ENCODE data around the gene USP34.

Gene USP34

DNA sequence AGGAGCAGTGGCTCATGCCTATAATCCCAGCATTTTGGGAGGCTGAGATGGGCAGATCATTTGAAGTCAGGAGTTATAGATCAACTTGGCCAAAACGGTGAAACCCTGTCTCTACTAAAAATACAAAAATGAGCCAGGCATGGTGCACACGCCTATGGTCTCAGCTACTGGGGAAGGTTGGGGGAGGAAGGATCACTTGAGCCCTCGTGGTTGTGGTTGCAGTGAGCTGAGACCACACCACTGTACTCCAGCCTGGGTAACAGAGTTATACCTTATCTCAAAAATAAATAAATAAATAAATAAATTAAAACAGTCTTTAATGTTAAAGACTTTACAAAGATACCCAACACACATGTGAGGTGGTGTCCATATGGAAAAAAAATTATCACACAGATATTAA, 174.9 kb downstream of the USP34 start:
- DNase-seq (ENCODE audit: low read depth in 3 of 3) = no peak

DNA sequence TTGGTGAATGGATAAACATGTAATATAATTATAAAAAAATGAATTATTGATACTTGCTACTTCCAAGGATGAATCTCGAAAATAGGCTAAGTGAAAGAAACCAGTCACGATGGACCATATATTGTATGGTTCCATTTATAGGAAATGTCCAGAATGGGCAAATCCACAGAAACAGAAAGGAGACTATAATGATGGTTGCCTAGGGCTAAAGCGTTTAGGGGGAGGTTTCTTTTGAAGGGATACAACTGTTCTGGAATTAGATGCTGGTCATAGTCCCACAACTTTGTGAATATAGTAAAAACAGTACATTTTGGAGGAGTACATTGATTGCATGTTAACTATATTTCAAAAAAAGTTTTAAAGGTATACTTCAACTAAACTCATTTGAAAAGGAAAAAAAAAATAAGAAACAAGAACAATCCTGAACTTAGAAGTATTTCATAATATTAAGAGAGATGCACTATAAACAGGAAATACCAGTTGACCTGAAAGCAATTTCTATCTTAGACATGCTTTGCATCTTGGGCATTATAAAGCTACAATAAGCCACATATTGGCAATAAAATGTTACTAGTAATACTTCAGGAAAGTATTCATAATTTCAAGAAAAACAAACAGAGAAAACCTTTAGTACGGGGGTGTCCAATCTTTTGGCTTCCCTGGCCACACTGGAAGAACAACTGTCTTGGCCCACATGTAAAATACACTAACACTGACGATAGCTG, 178.9 kb downstream of the USP34 start:
- no peak for DNase-seq (ENCODE audit: low read depth in 3 of 3)

DNA sequence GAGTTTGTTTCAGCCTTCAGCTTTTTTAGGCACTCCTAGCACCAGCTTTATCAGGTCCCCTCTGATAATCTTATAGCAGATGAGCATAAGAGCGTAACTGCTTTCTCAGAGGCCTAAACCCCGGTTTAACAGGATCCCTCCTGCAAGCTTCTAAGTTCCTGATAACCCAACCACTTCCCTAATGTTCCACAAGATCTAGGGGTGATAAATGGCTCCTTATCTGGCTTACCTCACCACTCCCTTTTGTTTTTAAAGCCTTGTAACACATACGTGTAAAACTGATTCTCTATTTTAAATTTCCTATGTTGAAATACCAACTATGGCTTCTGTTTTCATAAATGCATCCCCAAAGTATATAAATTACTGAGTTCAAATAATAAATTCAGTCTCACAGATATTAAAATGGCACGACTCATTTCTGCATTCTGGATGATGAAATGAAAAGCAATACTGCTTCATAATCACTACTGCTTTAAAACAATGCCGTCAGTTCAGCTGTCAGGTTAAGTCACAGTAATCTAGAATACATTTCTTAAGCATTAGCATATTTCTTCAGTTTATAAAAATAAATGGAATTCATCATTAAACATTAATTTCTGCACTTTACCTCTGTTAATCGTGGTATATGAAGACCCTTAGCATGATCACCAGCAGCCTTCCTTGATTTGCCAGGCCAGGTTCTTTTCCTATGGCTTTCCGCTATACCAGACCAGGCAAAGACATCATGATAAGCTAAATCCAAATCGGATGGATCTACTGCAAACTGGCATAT, 182.6 kb downstream of the USP34 start:
- DNase-seq (ENCODE audit: low read depth in 3 of 3) = no peak

DNA sequence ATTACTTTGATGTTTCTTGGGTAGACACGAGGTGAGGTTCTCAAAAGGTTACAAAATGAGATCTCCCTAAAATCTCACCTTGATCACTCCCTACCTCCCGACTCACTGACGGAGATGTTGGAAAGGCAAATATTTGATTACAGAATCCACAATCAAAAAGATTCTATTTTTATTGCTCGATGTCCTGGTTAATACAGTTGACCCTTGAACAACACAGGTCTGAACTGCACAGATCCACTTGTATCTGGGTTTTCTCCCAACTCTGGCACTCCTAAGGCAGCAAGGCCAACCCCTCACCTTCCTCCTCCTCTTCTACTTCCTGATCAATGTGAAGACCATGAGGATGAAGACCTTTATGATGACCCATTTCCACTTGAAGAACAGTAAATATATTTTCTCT, 183.6 kb downstream of the USP34 start:
- DNase-seq (ENCODE audit: low read depth in 3 of 3) = no peak

DNA sequence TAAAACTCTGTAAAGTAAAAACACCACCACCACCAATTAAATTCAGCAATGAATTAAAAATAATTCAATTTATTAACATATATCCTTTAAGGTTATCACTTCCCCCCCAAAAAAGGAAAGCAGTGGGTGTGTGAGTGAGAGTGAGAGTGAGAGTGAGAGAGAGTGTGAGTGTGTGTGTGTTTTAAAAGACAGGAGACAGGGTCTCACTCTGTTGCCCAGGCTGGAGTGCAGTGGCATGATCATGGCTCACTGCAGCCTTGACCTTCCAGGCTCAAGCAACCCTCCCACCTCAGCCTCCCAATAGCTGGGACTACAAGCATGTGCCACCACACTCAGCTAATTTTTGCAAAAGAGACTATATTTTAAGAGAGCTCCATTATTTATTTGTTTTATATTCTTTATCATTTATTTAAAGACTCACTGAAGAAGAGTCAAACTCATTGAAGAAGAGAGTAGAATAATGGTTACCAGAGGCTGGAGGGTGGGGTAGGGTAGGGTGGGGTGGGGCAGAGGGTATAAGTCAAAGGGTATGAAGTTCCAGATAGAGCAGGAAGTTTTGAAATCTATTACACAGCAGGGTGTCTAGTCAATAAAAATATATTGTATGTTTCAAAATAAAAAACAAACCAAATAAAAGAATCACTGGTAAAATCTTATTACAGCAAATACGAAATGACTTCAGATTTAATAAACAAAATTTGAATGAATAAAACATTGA, 187.3 kb downstream of the USP34 start:
- DNase-seq (ENCODE audit: low read depth in 3 of 3) = no peak

DNA sequence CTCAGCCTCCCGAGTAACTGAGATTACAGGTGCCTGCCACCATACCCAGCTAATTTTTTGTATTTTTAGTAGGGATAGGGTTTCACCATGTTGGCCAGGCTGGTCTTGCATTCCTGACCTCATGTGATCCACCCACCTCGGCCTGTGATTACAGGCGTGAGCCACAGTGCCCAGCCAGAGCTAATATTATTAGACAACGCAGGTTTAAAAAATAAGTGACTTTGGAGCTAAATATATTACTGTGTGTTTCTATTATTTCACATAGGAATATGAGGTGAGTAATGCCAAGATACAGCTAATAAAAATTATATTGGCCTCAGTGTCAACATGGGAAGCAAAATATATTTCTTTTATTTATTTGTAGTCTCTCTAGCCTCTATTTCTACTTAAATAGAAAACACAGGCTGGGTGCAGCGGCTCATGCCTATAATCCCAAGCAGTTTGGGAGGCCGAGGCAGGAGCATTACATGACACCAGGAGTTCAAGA, 188.7 kb downstream of the USP34 start:
- no peak for DNase-seq (ENCODE audit: low read depth in 3 of 3)

DNA sequence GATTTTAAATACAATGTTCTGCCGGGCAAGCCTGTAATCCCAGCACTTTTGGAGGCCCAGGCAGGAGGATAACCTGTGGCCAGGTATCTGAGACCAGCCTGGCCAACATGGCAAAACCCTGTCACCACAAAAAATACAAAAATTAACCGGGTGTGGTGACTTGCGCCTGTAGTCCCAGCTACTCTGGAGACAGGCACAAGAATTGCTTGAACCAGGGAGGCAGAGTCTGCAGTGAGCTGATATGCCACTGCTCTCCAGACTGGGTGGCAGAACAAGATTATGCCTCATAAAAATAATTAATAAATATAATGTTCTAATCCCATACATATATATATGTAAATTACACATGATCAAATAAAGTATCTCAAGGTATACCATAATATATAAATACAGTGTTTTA, 189.6 kb downstream of the USP34 start:
- no peak for DNase-seq (ENCODE audit: low read depth in 3 of 3)

DNA sequence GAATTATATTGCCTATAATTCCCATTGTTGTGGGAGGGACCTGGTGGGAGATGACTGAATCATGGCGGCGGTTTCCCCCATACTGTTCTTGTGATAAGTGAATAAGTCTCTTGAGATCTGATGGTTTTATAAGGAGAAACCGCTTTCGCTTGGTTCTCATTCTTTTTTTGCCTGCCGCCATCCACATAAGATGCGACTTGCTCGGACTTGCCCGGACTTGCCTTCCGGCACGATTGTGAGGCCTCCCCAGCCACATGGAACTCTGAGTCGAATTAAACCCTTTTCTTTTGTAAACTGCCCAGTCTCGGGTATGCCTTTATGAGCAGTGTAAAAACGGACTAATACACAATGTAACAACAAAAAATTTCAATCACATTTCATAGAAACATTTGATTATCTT, 193.1 kb downstream of the USP34 start:
- DNase-seq (ENCODE audit: low read depth in 3 of 3) = no peak

DNA sequence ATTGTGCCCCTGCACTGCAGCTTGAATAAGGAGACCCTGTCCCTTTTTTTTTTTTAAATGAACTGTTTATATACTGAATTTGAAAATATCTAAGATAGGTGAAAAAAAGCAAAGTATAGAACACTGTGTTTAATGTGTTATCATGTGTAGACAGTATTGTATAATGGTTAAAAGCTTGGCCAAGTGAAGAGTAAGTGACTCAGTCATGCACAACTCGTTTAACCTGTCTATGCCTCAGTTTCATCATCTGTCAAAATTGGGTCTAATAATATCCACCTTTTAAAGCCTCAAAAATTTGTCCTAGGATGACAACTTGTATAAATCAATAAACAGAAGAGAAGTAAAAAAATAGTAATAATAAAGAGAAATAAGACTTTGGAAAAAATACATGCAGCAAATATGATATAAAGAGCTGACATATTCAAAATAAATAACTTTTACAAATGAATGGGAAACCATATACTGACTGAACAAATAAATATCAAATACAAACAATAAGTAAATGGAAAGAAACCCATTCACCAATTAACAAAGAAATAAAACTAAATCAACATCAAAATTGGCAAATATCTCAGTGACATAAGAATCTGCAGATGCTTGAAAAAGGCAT, 195.2 kb downstream of the USP34 start:
- no peak for DNase-seq (ENCODE audit: low read depth in 3 of 3)

DNA sequence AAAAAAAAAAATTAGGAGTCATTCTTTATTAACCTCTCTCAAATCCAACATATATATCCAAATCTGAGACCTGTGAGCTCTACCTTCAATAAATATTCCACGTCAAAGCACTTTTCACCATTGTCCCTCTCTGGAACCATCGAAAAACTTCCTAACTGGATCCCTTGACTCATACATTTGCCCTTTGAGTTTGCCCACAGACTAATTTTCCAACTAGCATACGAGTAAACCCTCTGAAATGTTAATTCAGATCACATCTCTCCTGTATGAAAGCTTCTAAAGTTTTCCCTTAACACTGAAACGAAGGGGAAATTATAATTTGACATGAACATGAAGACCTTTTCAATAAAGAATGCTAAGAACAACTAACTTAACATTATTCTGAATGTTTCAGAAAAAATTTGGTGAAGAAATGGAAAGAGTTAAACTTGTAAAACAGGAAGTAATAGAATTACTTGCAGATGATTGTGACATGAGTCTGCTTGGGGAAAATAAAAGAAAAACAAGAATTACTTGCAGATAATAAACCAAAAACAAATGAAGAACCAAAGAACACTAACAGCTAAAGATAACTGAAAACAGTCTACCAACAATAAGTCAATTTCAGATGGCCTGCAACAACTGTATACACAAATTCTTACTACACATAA, 198.3 kb downstream of the USP34 start:
- DNase-seq (ENCODE audit: low read depth in 3 of 3) = no peak

DNA sequence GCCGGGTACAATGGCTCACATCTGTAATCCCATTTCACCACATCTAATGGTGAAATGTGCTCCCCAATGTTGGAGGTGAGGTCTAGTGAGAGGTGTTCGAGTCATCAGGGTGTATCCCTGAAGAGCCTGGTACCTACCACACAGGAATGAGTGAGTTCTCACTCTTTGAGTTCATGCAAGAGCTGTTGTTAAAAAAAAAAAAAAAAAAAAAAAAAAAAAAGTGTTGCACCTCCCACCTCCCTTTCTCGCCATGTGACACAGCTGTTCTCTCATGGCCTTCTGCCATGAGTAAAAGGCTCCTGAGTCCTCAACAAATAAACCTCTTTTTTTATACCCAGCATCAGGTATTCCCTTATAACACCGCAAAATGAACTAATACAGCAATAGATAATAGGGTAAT, 202.6 kb downstream of the USP34 start:
- DNase-seq (ENCODE audit: low read depth in 3 of 3) = no peak

DNA sequence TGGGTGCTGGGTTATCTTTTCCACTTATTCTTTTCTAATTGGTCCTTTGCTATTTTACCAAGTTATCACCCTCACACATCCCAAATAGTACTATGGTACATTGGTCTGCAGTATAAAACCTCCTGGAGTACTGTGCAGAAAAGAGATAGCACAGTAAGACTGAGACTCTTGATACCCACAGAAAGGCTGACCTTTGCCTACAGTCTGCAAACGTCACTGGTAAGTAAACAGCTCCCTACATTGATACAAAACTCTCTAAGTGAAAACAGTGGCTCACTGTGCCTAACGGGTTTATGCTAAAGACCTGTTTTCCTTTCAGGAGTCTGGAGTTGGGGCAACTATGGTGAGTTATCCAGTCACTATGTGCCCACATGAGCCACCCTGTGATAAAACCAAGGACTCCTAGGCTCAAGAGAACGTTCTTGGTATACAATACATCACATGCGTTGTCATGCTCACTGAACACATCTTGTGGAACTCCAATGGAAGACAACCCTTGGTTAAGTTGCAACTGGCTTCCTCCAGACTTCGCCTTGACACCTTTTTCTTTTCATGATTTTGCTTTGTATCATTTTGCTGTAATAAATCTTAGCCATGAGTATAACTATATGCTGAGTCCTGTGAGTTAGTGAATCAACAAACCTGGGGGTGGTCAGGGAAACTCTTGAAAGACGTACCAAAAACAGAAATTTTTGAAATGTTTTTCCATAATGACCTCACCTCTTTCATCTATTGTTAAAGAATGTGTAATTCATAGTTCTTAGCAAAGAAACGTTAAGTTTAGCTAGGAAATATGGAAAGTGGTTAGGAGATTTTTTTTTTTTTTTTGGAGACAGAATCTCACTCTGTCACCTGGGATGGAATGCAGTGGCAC, 204.0 kb downstream of the USP34 start:
- no peak for DNase-seq (ENCODE audit: low read depth in 3 of 3)

DNA sequence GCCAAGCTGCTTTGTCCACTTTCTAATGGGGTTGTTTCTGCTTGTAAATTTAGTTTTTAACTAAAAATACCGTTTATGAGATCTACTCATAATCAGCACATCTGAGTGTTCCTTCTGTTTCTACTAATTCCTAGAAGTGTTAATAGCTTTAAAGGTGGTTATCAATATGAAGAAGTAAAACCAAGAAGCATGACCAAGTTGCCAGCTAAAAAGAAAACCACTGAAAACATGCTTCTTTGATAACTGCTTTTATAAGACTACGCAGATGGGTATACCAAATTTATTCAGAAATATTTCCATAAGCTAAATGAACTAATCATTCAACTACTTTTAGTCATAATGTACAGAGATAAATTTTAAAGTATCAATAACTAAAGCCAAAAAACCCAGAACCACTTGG, 207.1 kb downstream of the USP34 start:
- DNase-seq (ENCODE audit: low read depth in 3 of 3) = no peak

DNA sequence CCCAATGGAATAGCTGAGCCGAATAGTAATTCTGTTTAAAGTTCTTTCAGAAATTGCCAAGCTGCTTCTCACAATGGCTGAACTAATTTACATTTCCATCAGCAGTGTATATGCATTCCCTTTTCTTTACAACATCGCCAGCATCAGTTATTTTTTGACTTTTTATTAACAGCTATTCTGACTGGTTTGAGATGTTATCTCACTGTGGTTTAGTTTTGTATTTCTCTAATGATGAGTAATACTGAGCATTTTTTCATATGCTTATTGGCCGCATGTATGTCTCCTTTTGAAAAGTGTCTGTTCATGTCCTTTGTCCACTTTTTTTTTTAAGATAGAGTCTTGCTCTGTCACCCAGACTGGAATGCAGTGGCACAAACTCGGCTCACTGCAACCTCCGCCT, 208.2 kb downstream of the USP34 start:
- no peak for DNase-seq (ENCODE audit: low read depth in 3 of 3)

DNA sequence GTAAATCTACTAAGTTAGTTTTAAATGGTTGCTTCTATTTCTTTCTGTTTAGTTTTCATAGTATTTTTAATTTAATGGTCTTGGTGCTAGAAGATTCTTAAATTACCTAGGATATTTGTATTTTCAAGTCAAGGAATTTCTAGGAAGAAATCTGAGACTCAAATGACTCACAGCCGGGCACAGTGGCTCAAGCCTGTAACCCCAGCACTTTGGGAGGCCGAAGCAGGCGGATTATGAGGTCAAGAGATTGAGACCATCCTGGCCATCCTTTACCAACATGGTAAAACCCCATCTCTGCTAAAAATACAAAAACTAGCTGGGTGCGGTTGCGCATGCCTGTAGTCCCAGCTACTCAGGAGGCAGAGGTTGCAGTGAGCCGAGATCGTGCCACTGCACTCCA, 213.4 kb downstream of the USP34 start:
- no peak for DNase-seq (ENCODE audit: low read depth in 3 of 3)

DNA sequence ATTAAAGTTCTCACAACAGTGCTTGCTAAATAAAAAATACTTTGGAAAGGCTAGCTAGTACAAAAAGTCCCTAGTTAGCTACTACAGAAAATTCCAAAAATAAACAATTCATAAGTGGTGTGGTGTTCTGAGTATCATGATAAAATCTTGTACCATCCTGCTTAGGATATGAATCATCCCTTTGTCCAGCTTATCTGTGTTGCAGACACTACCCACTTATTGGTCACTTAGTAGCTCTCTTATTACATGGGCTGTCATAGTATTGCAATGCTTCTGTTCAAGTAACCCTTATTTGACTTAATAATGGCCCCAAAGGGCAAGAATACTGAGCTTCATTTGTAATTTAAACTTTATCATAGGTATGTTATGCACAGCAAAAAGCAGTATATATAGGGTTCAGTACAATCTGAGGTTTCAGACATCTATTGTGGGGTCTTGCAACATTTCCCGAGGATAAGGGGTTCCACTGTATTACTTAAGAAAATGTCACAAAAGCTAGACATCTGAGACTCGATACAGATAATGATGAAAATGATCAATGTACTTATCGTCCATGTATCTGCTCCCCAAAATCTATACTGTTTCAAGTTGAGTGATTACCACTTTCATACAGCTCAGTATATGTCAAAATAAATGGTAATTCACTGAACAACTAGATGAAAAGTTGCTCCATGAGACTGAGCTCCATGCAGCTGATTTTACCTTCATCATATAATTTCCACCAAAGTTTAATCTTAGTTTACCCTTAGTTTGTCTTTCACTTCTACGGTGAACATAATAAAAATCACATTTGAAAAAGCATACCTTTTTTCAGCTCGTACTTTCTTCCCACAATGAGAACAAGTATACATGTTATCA, 215.1 kb downstream of the USP34 start:
- DNase-seq (ENCODE audit: low read depth in 3 of 3) = no peak

DNA sequence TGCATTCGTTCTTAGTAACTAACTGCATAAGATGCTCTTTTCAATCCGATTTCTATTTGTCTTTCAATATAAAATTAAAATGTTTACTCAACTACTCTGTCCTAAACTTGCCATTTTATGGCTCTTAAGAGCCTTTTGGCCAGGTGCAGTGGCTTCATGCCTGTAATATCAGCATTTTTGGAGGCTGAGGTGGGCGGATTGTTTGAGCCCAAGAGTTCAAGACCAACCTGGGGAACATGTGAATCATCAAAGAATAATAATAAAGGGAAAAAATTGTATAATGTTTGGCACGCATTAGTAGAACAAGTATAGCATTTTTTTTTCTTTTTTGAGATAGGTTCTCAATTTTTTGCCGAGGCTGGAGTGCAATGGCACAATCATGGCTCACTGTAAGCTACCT, 216.4 kb downstream of the USP34 start:
- DNase-seq (ENCODE audit: low read depth in 3 of 3) = no peak

DNA sequence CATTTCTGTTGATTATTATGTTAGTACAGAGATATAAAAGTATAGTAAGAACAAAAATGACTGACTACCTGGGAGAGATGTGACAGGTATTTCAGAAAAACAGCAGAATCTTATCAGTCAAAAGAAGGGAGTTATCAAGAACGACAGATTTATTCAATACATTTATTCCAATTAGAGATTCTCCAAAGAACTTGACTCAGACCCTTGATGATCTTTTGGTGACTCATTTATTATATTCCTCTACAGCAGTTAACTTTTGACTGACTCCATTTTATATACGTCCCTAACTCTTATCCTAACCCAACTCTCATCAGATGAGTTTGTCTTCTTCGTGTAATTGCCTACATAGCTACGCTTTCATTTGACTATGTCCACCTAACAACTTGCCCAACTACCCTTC, 217.8 kb downstream of the USP34 start:
- DNase-seq (ENCODE audit: low read depth in 3 of 3) = no peak

DNA sequence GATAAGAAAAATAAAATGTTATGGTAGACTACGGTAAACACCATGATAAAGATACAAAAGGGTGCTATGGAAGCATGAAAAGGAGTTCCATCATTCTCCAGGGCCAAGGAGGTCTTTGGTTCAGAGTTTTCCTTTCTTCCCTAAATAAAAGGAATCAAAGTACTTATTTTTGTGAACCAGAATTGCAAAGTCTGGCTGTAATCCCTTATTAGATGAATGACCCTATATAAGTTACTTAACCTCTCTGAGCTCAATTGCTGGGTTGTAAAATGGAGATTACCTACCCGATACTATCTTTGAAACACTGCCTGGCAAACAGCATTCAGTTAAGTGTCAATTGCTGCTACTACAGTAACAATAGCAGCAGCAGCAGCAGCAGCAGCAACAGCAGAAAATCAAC, 218.9 kb downstream of the USP34 start:
- DNase-seq (ENCODE audit: low read depth in 3 of 3) = no peak

DNA sequence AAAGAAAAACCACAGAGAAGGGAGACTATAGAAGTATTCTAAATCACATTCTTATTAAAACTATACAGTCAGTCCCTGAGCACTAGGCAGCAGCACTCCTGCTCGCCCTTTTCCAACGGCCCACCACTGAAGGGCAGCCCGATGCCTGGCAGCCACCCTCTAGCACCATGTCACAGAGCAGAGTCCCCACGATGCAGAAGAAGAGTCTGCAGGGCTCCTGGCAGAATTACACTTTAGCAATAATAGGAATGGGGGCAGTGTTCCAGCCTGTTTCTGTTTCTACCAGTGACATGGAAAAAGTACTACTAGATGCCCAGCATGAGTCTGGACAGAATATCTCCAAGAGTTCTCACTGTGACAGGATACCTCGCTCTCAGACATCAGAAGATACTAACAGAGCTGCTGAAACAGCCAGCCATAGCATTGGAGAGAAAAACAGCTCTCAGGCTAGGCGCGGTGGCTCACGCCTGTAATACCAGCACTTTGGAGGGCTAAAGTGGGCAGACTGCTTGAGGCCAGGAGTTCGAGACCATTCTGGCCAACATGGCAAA, 221.3 kb downstream of the USP34 start:
- DNase-seq (ENCODE audit: low read depth in 3 of 3) = no peak
